ENCODE measurements around the gene TYROBP. TPM values are rescaled to one million over a fixed set of nuclear protein-coding genes. Genes with fewer than 3 reads are reported as not detected.

TYROBP gene
- total RNA-seq, 1 donor from 2014 or later, result 460 TPM

DNA sequence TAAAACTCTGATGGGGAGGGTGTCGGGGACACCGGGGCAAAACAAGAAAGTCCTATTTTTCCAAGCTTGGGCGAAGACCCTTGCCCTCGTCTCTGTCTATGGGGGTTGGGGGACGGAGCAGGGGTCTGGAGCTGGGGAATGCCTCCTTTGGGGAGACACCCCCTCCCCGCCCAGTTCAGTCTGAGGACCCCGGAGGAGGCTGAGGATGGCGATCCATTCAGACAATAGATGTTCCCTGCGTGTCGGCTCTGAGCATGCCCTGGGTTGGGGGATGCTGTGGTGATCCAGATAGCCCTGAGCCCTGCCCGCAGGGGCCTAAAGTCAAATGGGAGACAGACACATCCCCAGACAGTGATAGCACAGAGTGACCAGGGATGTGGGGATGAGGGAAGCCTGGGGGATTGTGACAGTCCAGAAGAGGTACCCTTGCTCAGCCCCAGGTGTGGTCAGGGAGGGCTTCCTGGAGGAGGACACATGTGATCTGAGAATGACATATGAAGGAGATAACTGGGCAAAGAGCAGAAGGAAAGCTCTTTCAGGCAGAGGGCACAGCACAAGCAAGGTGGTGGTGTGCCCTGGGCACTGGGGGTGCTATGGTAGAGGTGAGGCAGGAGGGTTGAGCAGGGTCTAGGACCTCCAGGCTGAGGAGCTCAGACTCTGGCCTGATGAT is 37.2 kb upstream of the TYROBP start:
- Histone ChIP-seq H3K4me3 (no peak overlapping the region), H3K9me3 (no peaks in the 10 kb centered on the region), H3K27me3 (ENCODE audit: low read depth) (no peaks in the 10 kb centered on the region), H3K4me1 (no peaks in the 10 kb centered on the region), H3K36me3 (peaks cover 26% of the 10 kb centered on the region), H3K27ac (no peak overlapping the region)
- DNase-seq (no peak), ATAC-seq (no peak)
- intact Hi-C loops (cut with DNase I), result no loop called here
- TF ChIP-seq, protein P1, sequence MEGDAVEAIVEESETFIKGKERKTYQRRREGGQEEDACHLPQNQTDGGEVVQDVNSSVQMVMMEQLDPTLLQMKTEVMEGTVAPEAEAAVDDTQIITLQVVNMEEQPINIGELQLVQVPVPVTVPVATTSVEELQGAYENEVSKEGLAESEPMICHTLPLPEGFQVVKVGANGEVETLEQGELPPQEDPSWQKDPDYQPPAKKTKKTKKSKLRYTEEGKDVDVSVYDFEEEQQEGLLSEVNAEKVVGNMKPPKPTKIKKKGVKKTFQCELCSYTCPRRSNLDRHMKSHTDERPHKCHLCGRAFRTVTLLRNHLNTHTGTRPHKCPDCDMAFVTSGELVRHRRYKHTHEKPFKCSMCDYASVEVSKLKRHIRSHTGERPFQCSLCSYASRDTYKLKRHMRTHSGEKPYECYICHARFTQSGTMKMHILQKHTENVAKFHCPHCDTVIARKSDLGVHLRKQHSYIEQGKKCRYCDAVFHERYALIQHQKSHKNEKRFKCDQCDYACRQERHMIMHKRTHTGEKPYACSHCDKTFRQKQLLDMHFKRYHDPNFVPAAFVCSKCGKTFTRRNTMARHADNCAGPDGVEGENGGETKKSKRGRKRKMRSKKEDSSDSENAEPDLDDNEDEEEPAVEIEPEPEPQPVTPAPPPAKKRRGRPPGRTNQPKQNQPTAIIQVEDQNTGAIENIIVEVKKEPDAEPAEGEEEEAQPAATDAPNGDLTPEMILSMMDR (IDR thresholded peaks at IDR 0.05), result no peak

DNA sequence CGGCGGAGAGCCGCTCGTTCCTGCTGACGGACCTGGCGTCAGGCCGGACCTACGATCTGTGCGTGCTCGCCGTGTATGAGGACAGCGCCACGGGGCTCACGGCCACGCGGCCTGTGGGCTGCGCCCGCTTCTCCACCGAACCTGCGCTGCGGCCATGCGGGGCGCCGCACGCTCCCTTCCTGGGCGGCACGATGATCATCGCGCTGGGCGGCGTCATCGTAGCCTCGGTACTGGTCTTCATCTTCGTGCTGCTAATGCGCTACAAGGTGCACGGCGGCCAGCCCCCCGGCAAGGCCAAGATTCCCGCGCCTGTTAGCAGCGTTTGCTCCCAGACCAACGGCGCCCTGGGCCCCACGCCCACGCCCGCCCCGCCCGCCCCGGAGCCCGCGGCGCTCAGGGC is 36.5 kb upstream of the TYROBP start:
- TF ChIP-seq, protein P1 (IDR thresholded peaks at IDR 0.05), result no peak
- Histone ChIP-seq H3K4me1 (no peaks in the 10 kb centered on the region), H3K27me3 (ENCODE audit: low read depth) (no peaks in the 10 kb centered on the region), H3K4me3 (no peak overlapping the region), H3K36me3 (peaks cover 31% of the 10 kb centered on the region), H3K9me3 (no peaks in the 10 kb centered on the region), H3K27ac (no peak overlapping the region)
- DNase-seq (no peak), ATAC-seq (no peak)
- intact Hi-C loops (cut with DNase I), result no loop called here

DNA sequence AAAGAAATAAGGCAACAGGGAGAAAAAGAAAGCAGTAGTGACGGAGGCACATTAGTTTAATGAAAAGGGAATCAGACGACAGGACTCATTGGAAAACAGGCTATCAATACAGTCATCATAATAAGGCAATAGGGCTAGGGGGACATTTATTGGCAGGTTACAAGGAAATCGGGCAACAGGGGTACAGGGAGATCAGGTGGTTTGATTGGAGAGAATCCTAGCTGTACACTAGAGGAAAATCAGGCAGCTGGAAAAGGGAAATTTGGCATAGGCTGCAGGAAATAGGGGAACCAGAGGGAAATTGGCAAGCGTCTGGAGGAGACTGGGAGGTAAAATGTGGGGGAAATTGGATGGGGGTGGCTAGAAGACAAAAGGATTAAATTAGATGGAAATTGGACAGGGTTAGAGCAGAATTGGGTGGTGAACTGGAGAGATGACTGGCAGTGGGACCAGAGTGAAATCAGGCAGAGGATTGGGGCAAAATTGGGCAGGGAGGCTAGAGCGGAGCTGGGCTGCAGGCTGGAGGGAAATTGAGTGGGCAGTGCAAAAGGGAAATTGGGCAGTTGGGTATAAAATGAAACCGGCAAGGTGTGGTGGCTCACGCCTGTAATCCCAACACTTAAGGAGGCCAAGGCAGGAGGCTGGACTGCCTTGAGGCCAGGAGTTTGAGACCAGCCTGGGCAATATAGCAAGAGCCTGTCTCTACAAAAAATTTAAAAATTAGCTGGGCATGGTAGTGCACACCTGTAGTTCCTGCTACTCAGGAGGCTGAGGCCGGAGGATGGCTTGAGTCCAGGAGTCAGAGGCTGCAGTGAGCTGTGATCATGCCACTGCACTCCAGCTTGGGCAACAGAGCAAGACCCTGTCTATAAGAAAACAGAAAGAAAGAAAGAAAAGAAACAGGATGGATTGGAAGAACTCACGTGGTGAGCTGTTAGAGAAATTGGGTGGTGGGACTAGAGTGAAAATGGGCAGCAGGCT is 35.5 kb upstream of the TYROBP start:
- Histone ChIP-seq H3K27me3 (ENCODE audit: low read depth) (no peaks in the 10 kb centered on the region), H3K9me3 (no peaks in the 10 kb centered on the region), H3K27ac (no peak overlapping the region), H3K4me1 (no peaks in the 10 kb centered on the region), H3K4me3 (no peak overlapping the region), H3K36me3 (peaks cover 34% of the 10 kb centered on the region)
- DNase-seq (no peak), ATAC-seq (no peak)
- TF ChIP-seq, protein P1 (IDR thresholded peaks at IDR 0.05), result no peak
- intact Hi-C loops (cut with DNase I), result no loop called here

DNA sequence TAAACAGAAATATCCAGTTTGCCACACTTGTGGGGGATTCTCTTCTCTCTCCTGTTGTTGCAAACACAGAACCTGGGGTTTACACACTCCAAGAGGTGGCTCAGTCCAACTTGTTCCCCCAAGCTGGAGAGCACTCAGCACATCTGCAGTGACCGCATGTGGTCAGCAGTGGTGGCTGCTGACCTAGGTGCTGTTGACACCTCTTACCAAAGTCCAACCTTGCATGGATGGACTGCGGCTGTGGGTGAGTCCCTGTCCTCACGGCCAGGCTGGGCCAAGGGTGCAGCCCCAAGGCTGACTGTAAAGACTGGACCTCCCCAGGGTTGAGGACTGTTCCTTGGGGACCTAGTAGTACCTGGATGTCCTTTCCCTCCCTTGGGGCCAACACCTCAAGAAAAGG is 34.1 kb upstream of the TYROBP start:
- ATAC-seq (no peak), DNase-seq (no peak)
- Histone ChIP-seq H3K27me3 (ENCODE audit: low read depth) (no peaks in the 10 kb centered on the region), H3K4me1 (peaks cover 6% of the 10 kb centered on the region), H3K36me3 (peaks cover 34% of the 10 kb centered on the region), H3K4me3 (no peak overlapping the region), H3K27ac (no peak overlapping the region), H3K9me3 (no peaks in the 10 kb centered on the region)
- intact Hi-C loops (cut with DNase I), result no loop called here
- TF ChIP-seq, protein P1 (IDR thresholded peaks at IDR 0.05), result no peak

DNA sequence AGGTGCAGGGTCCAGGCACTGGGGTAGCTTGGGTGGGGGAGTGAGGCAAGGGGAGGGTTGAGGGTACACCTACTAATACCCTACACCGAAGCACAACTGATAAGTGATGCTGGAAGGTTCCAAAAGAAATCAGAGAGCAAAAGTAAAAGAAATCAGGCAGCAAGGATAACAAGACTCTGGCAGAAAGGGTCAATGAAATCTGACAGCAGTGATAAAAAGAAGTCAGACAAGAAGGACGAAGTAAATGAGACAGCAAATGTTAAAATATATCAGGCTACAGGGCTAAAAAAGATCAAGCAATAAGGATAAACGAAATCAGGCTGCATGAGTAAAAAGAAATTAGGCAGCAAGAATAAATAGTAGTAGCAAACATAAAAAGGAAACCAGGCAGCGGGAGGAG is 32.7 kb upstream of the TYROBP start:
- intact Hi-C loops (cut with DNase I), result no loop called here
- Histone ChIP-seq H3K36me3 (peaks cover 34% of the 10 kb centered on the region), H3K4me3 (no peak overlapping the region), H3K9me3 (no peaks in the 10 kb centered on the region), H3K27me3 (ENCODE audit: low read depth) (no peaks in the 10 kb centered on the region), H3K4me1 (peaks cover 14% of the 10 kb centered on the region), H3K27ac (no peak overlapping the region)
- ATAC-seq (no peak), DNase-seq (no peak)
- TF ChIP-seq, protein P1 (IDR thresholded peaks at IDR 0.05), result no peak
